Measurements from ENCODE around the gene DCX.

Gene DCX

DNA sequence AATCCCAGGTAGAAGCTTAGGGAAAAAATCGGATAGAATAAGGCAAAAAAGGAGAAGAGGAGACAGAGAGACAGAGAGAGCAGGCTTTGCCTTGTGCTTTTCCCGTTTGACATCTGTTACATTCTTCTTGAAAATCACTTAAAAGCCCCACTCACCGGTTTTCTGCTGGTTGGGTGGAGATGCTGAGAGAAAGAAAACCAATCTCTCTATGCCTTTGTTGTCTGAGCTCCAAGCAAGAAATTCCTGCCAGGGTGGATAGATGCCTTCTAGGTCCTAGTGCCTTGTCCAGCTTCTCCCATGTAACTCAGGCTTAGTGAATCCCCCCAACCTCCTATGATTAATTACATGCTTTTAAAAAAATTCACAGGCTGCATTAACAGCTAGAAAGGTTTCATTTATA, at the start of gene DCX:
Gene DCX, minus strand, starts transcription at position 210 of the 400 bp plus-strand sequence. CDS start 1,794 bp downstream, outside the sequence.
- no peak within 1 kb of the TSS for H3K27ac ChIP-seq
- TF ChIP-seq, protein P1, sequence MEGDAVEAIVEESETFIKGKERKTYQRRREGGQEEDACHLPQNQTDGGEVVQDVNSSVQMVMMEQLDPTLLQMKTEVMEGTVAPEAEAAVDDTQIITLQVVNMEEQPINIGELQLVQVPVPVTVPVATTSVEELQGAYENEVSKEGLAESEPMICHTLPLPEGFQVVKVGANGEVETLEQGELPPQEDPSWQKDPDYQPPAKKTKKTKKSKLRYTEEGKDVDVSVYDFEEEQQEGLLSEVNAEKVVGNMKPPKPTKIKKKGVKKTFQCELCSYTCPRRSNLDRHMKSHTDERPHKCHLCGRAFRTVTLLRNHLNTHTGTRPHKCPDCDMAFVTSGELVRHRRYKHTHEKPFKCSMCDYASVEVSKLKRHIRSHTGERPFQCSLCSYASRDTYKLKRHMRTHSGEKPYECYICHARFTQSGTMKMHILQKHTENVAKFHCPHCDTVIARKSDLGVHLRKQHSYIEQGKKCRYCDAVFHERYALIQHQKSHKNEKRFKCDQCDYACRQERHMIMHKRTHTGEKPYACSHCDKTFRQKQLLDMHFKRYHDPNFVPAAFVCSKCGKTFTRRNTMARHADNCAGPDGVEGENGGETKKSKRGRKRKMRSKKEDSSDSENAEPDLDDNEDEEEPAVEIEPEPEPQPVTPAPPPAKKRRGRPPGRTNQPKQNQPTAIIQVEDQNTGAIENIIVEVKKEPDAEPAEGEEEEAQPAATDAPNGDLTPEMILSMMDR (conservative IDR thresholded peaks at IDR 0.05), result no peak
- no peak for TF ChIP-seq ZFX (IDR thresholded peaks at IDR 0.05)

DNA sequence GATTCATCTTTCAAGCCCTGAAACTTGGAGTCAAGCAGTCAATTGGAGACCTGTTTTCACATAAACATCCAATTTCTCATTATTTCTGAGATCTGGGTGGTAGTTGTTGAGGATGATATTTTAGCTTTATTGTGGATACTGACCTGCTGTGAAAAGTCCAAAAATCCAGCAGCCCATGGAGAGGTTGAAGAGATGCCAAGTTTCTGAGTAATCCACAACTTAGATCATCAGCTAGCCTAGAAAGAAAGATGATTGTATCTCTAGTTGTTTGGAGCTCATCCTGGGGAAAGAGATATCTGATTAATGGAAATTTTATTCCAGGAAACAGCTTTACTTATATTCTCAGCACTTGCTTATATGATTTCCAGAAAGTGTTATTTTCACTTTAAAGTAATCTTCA, 48.6 kb upstream of the DCX start:
- H3K27ac ChIP-seq, result no peak overlapping the region
- TF ChIP-seq, protein P1 (conservative IDR thresholded peaks at IDR 0.05), result no peak
- no peak for TF ChIP-seq ZFX (IDR thresholded peaks at IDR 0.05)

- no peak overlapping the region for H3K27ac ChIP-seq
- TF ChIP-seq ZFX (IDR thresholded peaks at IDR 0.05), result no peak
- TF ChIP-seq, protein P1 (conservative IDR thresholded peaks at IDR 0.05), result peak; percentile 47
Observed at GRCh38 chrX:111447298-111447697, 35.3 kb upstream of the DCX start.

- TF ChIP-seq, protein P1 (conservative IDR thresholded peaks at IDR 0.05), result peak; percentile 62
- TF ChIP-seq ZFX (IDR thresholded peaks at IDR 0.05), result no peak
- no peak overlapping the region for H3K27ac ChIP-seq
Observed at GRCh38 chrX:111445485-111445884, 33.5 kb upstream of the DCX start.

DNA sequence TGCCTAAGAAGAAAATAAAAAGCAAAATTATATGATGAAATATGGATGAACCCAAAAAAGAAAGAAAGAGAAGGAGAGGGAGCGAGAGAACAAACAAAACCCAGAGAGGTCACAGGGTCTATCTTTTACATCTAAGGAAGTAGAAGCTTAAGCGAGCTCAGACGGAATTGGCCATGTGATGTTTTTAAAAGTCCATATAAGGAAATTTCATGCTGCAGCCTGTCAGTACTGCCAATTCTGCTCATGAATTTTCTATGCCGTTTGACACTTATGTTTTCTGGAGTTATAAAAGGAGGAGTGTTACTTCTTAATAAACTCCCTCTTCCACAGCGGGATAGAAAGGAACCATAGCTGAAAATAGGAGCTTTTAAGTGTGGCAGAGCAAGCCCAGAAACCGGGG, 32.9 kb upstream of the DCX start:
- no peak overlapping the region for H3K27ac ChIP-seq
- TF ChIP-seq ZFX (IDR thresholded peaks at IDR 0.05), result no peak
- TF ChIP-seq, protein P1 (conservative IDR thresholded peaks at IDR 0.05), result no peak

- TF ChIP-seq ZFX (IDR thresholded peaks at IDR 0.05), result no peak
- TF ChIP-seq, protein P1 (conservative IDR thresholded peaks at IDR 0.05), result no peak
- no peak overlapping the region for H3K27ac ChIP-seq
Observed at GRCh38 chrX:111443946-111444345, 32.0 kb upstream of the DCX start.

DNA sequence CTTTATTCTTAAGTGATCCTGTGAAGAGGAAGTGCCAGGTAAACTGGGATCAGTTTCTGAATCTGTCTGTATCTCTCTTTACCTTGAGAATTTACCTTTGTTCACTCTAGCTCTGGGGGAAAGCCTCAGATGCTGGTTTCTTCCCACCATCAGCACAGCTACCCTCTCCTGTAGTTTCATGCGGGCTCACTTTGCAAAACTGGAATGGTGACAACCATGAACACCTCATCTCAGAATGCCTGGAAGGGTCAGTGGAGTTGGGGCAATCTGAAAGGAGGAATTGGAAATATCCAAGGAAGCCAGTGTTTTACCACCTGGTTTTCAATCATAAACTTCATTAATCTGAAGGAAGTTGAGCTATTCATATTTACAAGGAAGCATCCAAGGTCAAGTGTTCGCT, 30.8 kb upstream of the DCX start:
- no peak overlapping the region for H3K27ac ChIP-seq
- TF ChIP-seq, protein P1 (conservative IDR thresholded peaks at IDR 0.05), result no peak
- TF ChIP-seq ZFX (IDR thresholded peaks at IDR 0.05), result no peak

All from C4-2B (cell line).